GM19043 (cell line): Measurements from ENCODE around the gene CLEC18C.
"Not testable (repeated sequence)": the region's sequence is repeated elsewhere in the genome, so short reads cannot be mapped to it uniquely, and the experiment has no call there.

Source experiments
- ATAC-seq: cut with Tn5 transposase; IDR thresholded peaks from one replicate; pipeline ENCODE4 v1.9.1; 2021; ENCODE audit warnings: low read depth; ENCODE audit not compliant: unreplicated experiment

Gene CLEC18C

GRCh38 chr16:70204010-70204409, 30.4 kb downstream of the CLEC18C start:
- not testable (repeated sequence) for ATAC-seq

- ATAC-seq, result not testable (repeated sequence)
These were observed 31.2 kb downstream of the CLEC18C start for GRCh38 chr16:70204668-70205405.

GRCh38 chr16:70206382-70206781, 32.8 kb downstream of the CLEC18C start:
- ATAC-seq, result not testable (repeated sequence)

- ATAC-seq, result not testable (repeated sequence)
These were observed 45.0 kb downstream of the CLEC18C start for GRCh38 chr16:70218586-70218985.

GRCh38 chr16:70222574-70222973, 49.0 kb downstream of the CLEC18C start:
- ATAC-seq, result not testable (repeated sequence)

GRCh38 chr16:70223216-70223615, 49.6 kb downstream of the CLEC18C start:
- not testable (repeated sequence) for ATAC-seq

- not testable (repeated sequence) for ATAC-seq
These were observed 50.5 kb downstream of the CLEC18C start for GRCh38 chr16:70223971-70224513.

GRCh38 chr16:70224645-70225044, 51.1 kb downstream of the CLEC18C start:
- not testable (repeated sequence) for ATAC-seq

GRCh38 chr16:70225430-70225829, 51.8 kb downstream of the CLEC18C start:
- ATAC-seq, result not testable (repeated sequence)

- not testable (repeated sequence) for ATAC-seq
These were observed 52.4 kb downstream of the CLEC18C start for GRCh38 chr16:70226024-70226423.

GRCh38 chr16:70231831-70232230, 58.2 kb downstream of the CLEC18C start:
- ATAC-seq, result not testable (repeated sequence)
